Measurements from ENCODE around the gene USH2A.

DNA sequence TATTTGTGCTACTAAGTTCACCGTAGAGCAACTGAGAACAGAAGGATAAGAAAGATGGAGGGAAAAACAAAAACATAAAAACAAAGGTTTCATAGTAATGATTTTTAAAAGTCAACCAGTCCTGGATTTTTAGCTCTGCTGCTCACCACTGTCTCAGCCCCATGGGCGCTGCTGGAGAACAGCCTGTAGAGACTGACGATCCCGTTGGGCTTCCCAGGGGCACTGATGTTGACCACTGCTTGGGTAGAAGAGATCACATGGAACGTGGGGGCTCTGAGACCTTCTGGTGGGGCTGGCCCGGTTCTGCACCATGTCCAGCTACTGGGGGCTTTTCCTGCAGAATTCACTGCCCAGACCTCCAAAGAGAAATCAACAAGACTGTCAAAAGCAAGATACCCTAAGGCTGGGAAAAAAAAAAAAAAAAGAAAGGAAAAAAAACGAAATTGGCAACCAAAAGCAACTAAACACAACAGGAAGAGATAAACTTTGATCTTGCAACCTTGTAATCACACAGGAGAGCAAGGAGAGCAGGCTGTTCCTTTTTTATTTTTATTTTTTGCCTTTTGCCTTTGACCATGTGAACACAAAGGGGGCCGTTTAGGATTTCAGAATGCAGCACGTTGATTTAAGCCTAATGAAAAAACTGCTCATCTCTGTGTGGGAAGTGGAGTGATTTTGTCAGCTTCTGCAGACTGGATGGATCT is 772.6 kb downstream of the USH2A start:
- TF ChIP-seq CTCF (IDR thresholded peaks at IDR 0.05) = no peak
- no peak for TF ChIP-seq POLR2A (IDR thresholded peaks at IDR 0.05)
